ENCODE data around the gene CRYGC.

GRCh38 chr2:208135794-208136715, 6.4 kb upstream of the CRYGC start:
- TF ChIP-seq CTCF (IDR thresholded peaks at IDR 0.05) (no peak), EP300 (IDR thresholded peaks at IDR 0.05) (no peak), POLR2AphosphoS5 (IDR thresholded peaks at IDR 0.05) (no peak), POLR2A (IDR thresholded peaks at IDR 0.05) (no peak)

All from sigmoid colon (tissue), 4 donors.